Uterus (tissue), 4 donors: Measurements from ENCODE around the gene ADAMTS2. TPM values are rescaled to one million over a fixed set of nuclear protein-coding genes. Genes with fewer than 3 reads are reported as not detected.
A peak's percentile ranks its signal among the peaks of the same experiment; 100 is the strongest.

Experiments used
- DNase-seq, 2 donors: peaks; one replicate each; pipeline ENCODE4 v3.0.0-alpha.2; 2019 to 2020
- H3K27ac ChIP-seq, 2 donors: fragments of 200-600 bp; sonication (generic); 1 replicate in 1 of 2; 2 replicates in 1 of 2; pipeline ENCODE4 v1.5.1; 2016 to 2018
- H3K27me3 ChIP-seq, 2 donors: fragments of 200-600 bp; sonication (generic); one replicate each; pipeline ENCODE4 v1.5.1; 2018 to 2019; ENCODE audit warnings: control low read depth in 1 of 2
- H3K36me3 ChIP-seq, 2 donors: fragments of 200-600 bp; sonication (generic); one replicate each; pipeline ENCODE4 v1.5.1; 2019; ENCODE audit warnings: control low read depth in 1 of 2
- H3K4me1 ChIP-seq, 2 donors: fragments of 200-600 bp; sonication (generic); one replicate each; pipeline ENCODE4 v1.5.1; 2018 to 2019; ENCODE audit warnings: control low read depth in 1 of 2
- H3K4me3 ChIP-seq, 2 donors: fragments of 200-600 bp; sonication (generic); 1 replicate in 1 of 2; 2 replicates in 1 of 2; pipeline ENCODE4 v1.5.1; 2018 to 2019; ENCODE audit warnings: mild to moderate bottlenecking in 1 of 2
- H3K9me3 ChIP-seq, 2 donors: fragments of 200-600 bp; sonication (generic); one replicate each; pipeline ENCODE4 v1.5.1; 2019; ENCODE audit warnings: control low read depth in 1 of 2
- CTCF ChIP-seq, 4 experiments: fragments of 200-600 bp in 2 of 4; fragments of 450-650 bp in 2 of 4; sonication (generic) in 2 of 4; IDR thresholded peaks; one replicate each; pipeline ENCODE4 v1.5.1; 2016 to 2019; ENCODE audit warnings: antibody characterized with exemption in 4 of 4, mild to moderate bottlenecking in 2 of 4, moderate library complexity in 1 of 4
- POLR2A ChIP-seq, 2 donors: fragments of 450-650 bp; IDR thresholded peaks; one replicate each; pipeline ENCODE4 v1.6.1; 2016; ENCODE audit warnings: antibody characterized with exemption in 2 of 2, mild to moderate bottlenecking in 1 of 2, moderate library complexity in 1 of 2
- intact Hi-C: fragments of 100-400 bp; cut with DNase I; formaldehyde crosslinking; loops from one replicate; pipeline ENCODE4 v1.15.1; 2023; ENCODE audit warnings: low total_unique reads
- total RNA-seq, 4 donors: library from RNA; depleted of rRNA in 3 of 4; stranded (reverse); fragments of >200 nt in 3 of 4; gene quantifications; one replicate each; pipeline versions ENCODE4 v1.1.0 to v1.2.4, GENCODE V29; 2014 to 2023
- donor health status: DM: yes; HTN: yes; CAD: no.

The ADAMTS2 gene
- 10 to 100 TPM in 3 of 4 donors, 1 to 10 TPM in 1; 4.1 to 97.1 (median 40.3) TPM for total RNA-seq

- Histone ChIP-seq H3K27me3 (no peaks in the 10 kb centered on the region), H3K27ac (peak within 1 kb of the TSS; percentile 79 to 84), H3K4me3 (peak within 1 kb of the TSS; percentile 48 to 81), H3K36me3 (no peaks in the 10 kb centered on the region), H3K4me1 (no peaks in the 10 kb centered on the region), H3K9me3 (no peaks in the 10 kb centered on the region)
- peak; percentile 77 to 80 for DNase-seq
- intact Hi-C loops = loop anchor here (10.0 kb wide), 1 partner anchor 149 kb away; no protein-coding TSS in a partner anchor
- no peak for TF ChIP-seq POLR2A (IDR thresholded peaks at IDR 0.05)
- peak in 1 of 4 experiments; percentile 4 for TF ChIP-seq CTCF (IDR thresholded peaks at IDR 0.05)
Measured at GRCh38 chr5:179345433-179346321, at the start of gene ADAMTS2. Gene ADAMTS2, minus strand, starts transcription at chr5:179345461. Its CDS starts 133 bp downstream, at chr5:179345328.

GRCh38 chr5:179393078-179393477 lies 47.8 kb upstream of the ADAMTS2 start:
- Histone ChIP-seq H3K27ac (no peak overlapping the region), H3K36me3 (no peaks in the 10 kb centered on the region), H3K4me1 (no peaks in the 10 kb centered on the region), H3K27me3 (no peaks in the 10 kb centered on the region), H3K9me3 (peaks cover 0 to 12% of the 10 kb centered on the region in 2 donors), H3K4me3 (no peak overlapping the region)
- TF ChIP-seq POLR2A (IDR thresholded peaks at IDR 0.05) (no peak), CTCF (IDR thresholded peaks at IDR 0.05) (no peak)
- no peak for DNase-seq
- intact Hi-C loops = no loop called here

GRCh38 chr5:179387151-179388110 lies 42.2 kb upstream of the ADAMTS2 start:
- intact Hi-C loops = no loop called here
- DNase-seq = no peak
- Histone ChIP-seq H3K9me3 (peaks cover 0 to 10% of the 10 kb centered on the region in 2 donors), H3K27ac (no peak overlapping the region), H3K4me1 (no peaks in the 10 kb centered on the region), H3K4me3 (no peak overlapping the region), H3K36me3 (no peaks in the 10 kb centered on the region), H3K27me3 (no peaks in the 10 kb centered on the region)
- TF ChIP-seq POLR2A (IDR thresholded peaks at IDR 0.05) (no peak), CTCF (IDR thresholded peaks at IDR 0.05) (no peak)

GRCh38 chr5:179385914-179386313 lies 40.7 kb upstream of the ADAMTS2 start:
- DNase-seq = no peak

More at GRCh38 chr5:179385914-179386313, 40.7 kb upstream of the ADAMTS2 start:
- H3K27me3 ChIP-seq = no peaks in the 10 kb centered on the region
- H3K4me1 ChIP-seq = no peaks in the 10 kb centered on the region
- H3K27ac ChIP-seq = no peak overlapping the region
- peaks cover 0 to 4% of the 10 kb centered on the region in 2 donors for H3K9me3 ChIP-seq
- no peak overlapping the region for H3K4me3 ChIP-seq
- TF ChIP-seq POLR2A (IDR thresholded peaks at IDR 0.05) (no peak), CTCF (IDR thresholded peaks at IDR 0.05) (no peak)
- H3K36me3 ChIP-seq = no peaks in the 10 kb centered on the region
- intact Hi-C loops = no loop called here
